GM12892 (cell line): ENCODE data around the gene ARHGEF10L.

ENCODE experiments used
- POLR2A ChIP-seq: IDR thresholded peaks from 2 replicates; pipeline ENCODE4 v1.6.1; 2011; ENCODE audit warnings: low read depth, low read length, control low read depth
- POLR2AphosphoS5 ChIP-seq: IDR thresholded peaks from 2 replicates; pipeline ENCODE4 v1.6.1; 2011; ENCODE audit warnings: low read depth, low read length, control low read depth
- TAF1 ChIP-seq: IDR thresholded peaks from 2 replicates; pipeline ENCODE4 v1.6.1; 2011; ENCODE audit warnings: low read depth, mild to moderate bottlenecking, control low read depth, low read length, borderline replicate concordance

GRCh38 chr1:17596186-17596585, 56.7 kb downstream of the ARHGEF10L start:
- TF ChIP-seq POLR2AphosphoS5 (no peak), POLR2A (no peak), TAF1 (no peak)
